ENCODE data around the gene RTEL1. TPM values are rescaled to one million over a fixed set of nuclear protein-coding genes. Genes with fewer than 3 reads are reported as not detected.
A peak's percentile ranks its signal among the peaks of the same experiment; 100 is the strongest.

The RTEL1 gene
- total RNA-seq, 1 donor, result 13.5 TPM

DNA sequence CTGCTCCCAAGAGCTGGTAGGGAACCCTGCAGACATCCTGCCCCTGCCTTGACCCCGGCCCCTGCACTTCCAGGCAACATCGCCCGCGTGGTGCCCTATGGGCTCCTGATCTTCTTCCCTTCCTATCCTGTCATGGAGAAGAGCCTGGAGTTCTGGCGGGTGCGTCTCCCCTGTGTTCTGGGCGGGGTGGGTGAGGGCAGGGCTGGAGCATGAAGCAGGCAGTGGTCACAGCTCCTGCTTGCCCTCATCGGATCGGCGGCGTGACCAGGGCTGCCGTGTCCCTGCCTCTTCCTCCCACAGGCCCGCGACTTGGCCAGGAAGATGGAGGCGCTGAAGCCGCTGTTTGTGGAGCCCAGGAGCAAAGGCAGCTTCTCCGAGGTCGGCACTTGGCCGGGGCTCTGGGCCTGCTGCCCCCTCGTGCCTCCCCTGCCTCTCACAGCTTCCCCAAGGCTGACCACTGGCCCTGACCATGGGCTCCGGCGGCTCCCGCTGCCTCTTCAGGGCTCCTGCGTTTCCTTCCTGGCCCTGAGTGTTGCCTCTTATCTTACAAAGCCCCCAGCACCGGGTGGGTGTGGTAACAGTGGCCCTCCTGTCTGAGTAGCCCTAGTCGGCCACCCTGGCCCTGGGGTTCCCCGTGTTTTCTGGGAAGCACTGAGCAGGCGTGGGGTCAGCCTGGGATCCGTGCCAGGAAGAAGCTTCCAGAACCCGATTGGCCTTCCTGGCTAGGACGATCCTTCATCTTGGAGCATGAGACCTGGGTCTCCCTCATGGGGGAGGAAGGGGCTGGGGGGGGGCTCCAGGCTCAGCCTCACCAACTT lies 30.3 kb downstream of the RTEL1 start:
- DNase-seq (ENCODE audit: low read depth in 2 of 3, low spot score in 2 of 3), result no peak

DNA sequence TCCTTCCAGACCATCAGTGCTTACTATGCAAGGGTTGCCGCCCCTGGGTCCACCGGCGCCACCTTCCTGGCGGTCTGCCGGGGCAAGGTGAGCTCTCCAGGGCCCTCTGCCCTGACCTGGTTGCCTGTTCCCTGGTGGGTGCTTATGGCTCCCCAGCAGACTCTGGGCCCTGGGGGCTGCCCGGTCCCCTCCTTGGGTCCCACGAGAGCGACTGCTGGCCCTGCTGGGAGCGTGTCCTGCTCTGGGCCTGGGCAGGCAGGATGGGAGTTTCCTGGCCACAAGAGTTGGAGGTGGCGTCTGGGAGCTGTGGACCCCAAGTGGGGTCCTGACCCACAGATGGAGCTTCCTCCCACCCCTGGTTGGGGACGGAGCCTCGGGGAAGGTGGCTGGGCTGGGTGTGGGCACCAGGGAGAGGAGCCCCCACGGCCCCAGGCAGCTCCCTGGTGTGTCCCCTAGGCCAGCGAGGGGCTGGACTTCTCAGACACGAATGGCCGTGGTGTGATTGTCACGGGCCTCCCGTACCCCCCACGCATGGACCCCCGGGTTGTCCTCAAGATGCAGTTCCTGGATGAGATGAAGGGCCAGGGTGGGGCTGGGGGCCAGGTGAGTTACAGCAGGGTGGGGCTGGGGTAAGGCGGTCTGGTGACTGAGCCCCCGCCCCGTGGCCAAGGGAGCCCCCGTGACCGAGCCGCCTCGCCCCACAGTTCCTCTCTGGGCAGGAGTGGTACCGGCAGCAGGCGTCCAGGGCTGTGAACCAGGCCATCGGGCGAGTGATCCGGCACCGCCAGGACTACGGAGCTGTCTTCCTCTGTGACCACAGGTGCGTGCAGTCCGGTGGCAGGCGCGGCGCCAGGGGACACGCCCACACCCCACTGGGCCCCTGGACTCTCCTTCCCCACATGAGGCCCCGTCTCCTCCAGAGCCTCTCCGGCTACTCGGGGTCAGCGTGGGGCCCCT lies 31.2 kb downstream of the RTEL1 start:
- no peak for DNase-seq (ENCODE audit: low read depth in 2 of 3, low spot score in 2 of 3)

DNA sequence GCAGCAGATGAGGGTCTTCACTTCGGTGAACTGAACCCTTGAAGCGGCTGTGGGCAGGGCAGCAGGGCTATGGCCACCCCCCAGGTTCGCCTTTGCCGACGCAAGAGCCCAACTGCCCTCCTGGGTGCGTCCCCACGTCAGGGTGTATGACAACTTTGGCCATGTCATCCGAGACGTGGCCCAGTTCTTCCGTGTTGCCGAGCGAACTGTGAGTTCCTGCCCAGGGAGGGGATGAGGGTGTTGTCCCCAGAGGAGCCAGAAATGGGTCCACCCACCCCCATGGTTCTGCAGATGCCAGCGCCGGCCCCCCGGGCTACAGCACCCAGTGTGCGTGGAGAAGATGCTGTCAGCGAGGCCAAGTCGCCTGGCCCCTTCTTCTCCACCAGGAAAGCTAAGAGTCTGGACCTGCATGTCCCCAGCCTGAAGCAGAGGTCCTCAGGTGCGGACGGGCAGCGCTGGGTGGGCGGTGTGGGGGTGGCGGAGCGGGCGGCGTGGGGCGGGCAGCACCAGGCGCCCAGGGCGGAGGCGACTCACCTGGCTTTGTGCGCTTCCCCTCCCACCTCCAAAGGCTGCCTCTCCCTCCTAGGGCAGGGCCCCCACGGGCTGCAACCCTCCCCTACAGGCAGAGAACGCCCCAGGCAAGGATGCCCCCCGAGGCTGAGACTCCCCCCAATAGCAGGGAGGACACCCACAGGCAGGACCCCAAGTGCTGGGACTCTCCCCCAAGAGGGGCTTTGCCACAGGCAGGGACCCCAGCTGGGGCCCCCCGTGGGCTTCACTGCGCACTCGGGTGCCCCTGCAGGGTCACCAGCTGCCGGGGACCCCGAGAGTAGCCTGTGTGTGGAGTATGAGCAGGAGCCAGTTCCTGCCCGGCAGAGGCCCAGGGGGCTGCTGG lies 32.1 kb downstream of the RTEL1 start:
- no peak for DNase-seq (ENCODE audit: low read depth in 2 of 3, low spot score in 2 of 3)

DNA sequence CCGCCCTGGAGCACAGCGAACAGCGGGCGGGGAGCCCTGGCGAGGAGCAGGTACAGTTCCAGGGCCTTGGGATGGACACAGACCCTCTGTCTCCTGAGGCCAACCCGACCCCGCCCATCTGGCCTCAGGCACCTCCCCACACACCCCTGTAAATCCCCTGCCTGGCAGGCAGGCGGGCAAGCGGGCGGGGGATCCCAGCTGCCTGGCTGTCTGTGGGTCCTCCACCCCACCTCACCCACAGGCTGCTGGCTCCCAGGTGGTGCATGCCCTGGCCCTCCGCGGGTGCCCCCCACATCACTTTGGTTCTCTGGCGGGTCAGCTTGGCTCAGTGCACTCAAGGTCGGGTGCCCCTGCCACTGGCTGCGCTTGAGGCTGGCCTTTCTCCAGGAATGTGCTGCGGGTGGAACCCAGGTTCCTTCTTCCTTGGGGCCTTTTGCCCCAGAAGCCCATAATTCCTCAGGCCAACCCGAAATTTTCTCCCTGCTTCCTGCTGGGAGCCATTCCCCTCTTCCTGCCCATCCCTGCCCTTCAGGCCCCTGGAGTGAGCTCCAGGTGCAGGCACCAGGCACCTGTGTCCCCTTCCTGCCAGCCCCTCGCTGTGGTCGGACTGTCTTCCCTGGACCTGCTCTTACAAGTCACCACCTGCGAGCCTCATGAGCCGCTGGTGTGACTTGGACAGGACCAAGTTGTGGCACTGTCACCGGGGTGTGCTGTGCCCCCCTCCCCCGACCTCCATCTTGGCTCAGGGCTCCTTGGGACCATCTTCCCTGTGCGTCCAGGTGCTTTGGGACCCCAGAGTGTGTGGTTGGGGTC lies 33.0 kb downstream of the RTEL1 start:
- no peak for DNase-seq (ENCODE audit: low read depth in 2 of 3, low spot score in 2 of 3)

DNA sequence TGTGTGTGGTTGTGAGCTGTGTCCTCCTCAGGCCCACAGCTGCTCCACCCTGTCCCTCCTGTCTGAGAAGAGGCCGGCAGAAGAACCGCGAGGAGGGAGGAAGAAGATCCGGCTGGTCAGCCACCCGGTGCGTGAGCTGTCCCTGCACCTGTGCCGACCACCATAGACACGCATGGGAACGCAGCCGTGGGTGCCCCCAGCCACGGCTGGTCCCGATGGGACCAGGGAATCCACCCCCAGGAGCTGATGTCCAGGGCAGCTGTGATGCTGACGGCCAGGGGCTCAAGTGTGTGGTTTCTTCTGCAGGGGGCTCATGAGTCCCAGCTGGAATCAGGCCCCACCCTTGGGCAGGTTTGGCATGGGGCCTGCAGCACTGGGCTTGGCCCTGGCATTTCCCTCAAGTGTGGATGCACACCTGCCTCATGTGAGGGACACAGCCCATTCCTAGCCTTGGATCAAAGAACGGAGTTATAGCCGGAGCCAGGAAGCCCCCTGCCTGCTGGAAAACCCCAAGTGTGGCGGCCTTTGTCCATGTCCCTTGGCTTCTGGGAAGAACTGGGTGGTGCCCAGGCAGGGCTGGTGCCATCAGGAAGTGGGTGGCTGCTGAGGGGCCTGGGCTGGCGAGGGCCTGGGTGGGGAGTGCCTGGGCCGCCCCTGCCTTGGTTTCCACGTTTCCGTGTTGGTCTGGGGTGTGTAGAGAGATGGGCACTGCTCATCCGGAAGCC lies 33.8 kb downstream of the RTEL1 start:
- no peak for DNase-seq (ENCODE audit: low read depth in 2 of 3, low spot score in 2 of 3)

DNA sequence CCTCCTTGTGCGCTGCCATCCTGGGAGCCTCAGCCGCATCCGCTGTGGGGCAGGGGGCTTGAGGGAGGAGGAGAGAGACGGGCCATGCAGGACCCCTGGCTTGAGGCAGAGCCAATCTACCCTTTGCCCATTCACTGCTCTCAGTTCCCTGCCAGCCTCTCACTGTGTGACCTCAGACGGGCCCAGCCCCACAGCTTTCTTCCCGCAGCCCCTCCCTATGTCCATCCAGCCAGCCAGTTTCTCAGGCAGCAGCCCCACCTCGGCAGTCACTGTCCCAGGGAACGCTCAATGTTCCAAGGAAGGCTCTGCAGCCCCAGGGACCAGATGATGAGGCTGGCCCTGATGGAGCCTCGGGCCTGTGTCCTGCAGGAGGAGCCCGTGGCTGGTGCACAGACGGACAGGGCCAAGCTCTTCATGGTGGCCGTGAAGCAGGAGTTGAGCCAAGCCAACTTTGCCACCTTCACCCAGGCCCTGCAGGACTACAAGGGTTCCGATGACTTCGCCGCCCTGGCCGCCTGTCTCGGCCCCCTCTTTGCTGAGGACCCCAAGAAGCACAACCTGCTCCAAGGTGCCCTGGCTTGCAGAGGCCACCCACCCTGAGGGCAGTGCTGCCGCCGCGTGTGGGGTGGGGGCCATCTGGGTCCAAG lies 34.4 kb downstream of the RTEL1 start:
- DNase-seq (ENCODE audit: low read depth in 2 of 3, low spot score in 2 of 3), result no peak

DNA sequence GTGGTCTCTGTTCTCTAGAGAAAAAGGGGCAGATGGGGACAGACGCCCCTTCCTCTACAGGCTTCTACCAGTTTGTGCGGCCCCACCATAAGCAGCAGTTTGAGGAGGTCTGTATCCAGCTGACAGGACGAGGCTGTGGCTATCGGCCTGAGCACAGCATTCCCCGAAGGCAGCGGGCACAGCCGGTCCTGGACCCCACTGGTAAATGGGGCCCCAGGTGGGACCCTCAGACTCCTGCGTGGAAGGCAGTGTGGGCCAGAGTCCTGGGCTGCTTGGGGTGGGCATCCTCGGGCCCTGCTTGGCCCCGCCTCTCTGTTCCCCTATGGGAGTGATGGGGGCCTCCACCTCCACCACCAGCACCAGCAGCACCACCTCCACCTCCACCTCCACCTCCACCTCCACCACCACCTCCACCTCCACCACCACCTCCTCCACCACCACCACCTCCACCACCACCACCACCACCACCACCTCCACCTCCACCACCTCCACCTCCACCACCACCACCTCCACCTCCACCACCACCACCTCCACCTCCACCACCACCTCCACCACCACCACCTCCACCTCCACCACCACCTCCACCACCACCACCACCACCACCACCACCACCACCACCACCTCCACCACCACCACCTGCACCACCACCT lies 35.1 kb downstream of the RTEL1 start:
- DNase-seq (ENCODE audit: low read depth in 2 of 3, low spot score in 2 of 3), result no peak

DNA sequence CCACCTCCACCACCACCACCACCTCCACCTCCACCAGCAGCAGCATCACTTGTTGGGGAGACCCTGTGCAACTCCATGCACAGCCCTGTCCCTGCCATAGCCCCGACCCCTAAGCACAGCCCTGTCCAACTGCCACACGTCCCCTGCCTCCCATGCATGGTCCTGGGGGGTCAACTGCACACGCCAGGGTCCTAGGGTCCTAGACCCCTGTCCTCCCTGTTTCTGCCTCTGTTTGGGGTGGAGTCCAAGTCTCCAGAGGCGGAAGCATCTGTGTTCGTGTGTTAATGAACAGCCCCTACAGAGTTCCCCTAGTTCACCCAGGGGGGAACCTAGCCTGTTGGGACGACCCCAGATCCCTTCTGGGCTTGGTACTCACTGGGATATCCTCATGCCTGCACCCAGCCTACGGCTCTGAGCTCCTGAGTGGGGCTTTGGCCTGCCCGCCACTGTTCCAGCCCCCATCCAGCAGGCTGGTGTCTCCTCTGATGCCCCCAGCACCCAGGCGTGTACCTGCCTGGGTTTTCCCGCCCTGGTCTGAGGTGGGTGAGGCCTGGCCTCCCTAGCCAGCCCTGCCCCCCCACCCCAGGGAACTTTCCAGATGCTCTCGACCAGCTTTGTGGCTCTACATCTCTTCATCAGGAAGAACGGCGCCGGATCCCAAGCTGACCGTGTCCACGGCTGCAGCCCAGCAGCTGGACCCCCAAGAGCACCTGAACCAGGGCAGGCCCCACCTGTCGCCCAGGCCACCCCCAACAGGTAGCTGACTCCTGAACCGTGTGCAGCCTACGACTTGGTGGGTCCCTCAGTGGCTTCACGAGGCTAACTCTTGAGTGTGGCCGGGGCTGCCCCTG lies 35.8 kb downstream of the RTEL1 start:
- DNase-seq (ENCODE audit: low read depth in 2 of 3, low spot score in 2 of 3), result no peak

DNA sequence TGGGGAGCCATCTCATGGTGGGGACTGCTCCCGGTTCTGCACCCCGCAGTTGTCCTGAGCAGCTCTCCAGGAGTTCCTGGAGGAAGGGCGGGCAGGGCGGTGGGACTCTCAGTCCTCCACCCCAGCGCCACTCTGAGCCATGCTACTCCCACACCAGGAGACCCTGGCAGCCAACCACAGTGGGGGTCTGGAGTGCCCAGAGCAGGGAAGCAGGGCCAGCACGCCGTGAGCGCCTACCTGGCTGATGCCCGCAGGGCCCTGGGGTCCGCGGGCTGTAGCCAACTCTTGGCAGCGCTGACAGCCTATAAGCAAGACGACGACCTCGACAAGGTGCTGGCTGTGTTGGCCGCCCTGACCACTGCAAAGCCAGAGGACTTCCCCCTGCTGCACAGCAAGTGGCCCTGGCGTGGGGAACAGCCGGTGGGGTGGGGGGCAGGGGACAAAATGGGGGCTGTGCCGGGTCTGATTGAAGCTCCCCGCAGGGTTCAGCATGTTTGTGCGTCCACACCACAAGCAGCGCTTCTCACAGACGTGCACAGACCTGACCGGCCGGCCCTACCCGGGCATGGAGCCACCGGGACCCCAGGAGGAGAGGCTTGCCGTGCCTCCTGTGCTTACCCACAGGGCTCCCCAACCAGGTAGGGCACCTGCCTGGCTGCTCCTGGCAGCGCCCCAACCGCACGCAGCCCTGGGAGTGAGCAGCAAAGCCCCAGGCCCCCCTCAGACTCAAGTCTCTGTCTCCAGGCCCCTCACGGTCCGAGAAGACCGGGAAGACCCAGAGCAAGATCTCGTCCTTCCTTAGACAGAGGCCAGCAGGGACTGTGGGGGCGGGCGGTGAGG lies 36.7 kb downstream of the RTEL1 start:
- no peak for DNase-seq (ENCODE audit: low read depth in 2 of 3, low spot score in 2 of 3)

DNA sequence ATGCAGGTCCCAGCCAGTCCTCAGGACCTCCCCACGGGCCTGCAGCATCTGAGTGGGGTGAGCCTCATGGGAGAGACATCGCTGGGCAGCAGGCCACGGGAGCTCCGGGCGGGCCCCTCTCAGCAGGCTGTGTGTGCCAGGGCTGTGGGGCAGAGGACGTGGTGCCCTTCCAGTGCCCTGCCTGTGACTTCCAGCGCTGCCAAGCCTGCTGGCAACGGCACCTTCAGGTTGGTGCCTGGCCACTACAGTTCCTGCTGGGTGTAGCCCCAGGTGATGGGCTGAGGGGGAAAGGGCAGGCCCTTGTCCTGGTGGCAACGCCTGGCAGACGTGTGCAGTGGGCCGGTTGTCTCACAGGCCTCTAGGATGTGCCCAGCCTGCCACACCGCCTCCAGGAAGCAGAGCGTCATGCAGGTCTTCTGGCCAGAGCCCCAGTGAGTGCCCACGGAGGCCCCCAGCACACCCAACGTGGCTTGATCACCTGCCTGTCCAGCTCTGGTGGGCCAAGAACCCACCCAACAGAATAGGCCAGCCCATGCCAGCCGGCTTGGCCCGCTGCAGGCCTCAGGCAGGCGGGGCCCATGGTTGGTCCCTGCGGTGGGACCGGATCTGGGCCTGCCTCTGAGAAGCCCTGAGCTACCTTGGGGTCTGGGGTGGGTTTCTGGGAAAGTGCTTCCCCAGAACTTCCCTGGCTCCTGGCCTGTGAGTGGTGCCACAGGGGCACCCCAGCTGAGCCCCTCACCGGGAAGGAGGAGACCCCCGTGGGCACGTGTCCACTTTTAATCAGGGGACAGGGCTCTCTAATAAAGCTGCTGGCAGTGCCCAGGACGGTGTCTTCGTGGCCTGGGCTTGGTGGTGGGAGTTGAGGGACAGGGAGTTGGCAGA lies 37.6 kb downstream of the RTEL1 start:
- DNase-seq (ENCODE audit: low read depth in 2 of 3, low spot score in 2 of 3), result no peak

DNA sequence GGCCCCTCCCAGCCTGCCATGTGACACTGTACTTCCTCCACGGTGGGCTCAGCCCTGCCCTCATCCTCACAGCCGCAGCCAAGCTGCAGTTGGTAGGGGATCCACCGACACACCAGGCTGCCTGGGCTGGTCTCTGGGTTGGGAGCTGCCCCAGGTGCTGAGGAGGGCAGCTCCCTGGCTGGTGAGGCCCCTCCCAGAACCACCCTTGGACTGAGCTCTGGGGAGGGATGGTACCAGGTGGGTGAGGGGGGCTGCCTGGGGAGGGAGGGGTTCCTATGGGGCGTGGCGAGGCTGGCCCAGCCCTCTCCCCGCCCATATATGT lies 38.2 kb downstream of the RTEL1 start:
- peak in 2 of 3 donors; percentile 83 to 89 for DNase-seq (ENCODE audit: low read depth in 2 of 3, low spot score in 2 of 3)

DNA sequence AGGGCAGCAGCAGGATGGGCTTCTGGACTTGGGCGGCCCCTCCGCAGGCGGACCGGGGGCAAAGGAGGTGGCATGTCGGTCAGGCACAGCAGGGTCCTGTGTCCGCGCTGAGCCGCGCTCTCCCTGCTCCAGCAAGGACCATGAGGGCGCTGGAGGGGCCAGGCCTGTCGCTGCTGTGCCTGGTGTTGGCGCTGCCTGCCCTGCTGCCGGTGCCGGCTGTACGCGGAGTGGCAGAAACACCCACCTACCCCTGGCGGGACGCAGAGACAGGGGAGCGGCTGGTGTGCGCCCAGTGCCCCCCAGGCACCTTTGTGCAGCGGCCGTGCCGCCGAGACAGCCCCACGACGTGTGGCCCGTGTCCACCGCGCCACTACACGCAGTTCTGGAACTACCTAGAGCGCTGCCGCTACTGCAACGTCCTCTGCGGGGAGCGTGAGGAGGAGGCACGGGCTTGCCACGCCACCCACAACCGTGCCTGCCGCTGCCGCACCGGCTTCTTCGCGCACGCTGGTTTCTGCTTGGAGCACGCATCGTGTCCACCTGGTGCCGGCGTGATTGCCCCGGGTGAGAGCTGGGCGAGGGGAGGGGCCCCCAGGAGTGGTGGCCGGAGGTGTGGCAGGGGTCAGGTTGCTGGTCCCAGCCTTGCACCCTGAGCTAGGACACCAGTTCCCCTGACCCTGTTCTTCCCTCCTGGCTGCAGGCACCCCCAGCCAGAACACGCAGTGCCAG lies 38.7 kb downstream of the RTEL1 start, which contains the start of gene TNFRSF6B:
Gene TNFRSF6B (plus strand): TSS at position 25 of the 729 bp plus-strand sequence. CDS start 116 bp downstream, at position 141.
- no peak for DNase-seq (ENCODE audit: low read depth in 2 of 3, low spot score in 2 of 3)

DNA sequence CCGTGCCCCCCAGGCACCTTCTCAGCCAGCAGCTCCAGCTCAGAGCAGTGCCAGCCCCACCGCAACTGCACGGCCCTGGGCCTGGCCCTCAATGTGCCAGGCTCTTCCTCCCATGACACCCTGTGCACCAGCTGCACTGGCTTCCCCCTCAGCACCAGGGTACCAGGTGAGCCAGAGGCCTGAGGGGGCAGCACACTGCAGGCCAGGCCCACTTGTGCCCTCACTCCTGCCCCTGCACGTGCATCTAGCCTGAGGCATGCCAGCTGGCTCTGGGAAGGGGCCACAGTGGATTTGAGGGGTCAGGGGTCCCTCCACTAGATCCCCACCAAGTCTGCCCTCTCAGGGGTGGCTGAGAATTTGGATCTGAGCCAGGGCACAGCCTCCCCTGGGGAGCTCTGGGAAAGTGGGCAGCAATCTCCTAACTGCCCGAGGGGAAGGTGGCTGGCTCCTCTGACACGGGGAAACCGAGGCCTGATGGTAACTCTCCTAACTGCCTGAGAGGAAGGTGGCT lies 39.3 kb downstream of the RTEL1 start:
- DNase-seq (ENCODE audit: low read depth in 2 of 3, low spot score in 2 of 3), result peak in 1 of 3 donors; percentile 40

DNA sequence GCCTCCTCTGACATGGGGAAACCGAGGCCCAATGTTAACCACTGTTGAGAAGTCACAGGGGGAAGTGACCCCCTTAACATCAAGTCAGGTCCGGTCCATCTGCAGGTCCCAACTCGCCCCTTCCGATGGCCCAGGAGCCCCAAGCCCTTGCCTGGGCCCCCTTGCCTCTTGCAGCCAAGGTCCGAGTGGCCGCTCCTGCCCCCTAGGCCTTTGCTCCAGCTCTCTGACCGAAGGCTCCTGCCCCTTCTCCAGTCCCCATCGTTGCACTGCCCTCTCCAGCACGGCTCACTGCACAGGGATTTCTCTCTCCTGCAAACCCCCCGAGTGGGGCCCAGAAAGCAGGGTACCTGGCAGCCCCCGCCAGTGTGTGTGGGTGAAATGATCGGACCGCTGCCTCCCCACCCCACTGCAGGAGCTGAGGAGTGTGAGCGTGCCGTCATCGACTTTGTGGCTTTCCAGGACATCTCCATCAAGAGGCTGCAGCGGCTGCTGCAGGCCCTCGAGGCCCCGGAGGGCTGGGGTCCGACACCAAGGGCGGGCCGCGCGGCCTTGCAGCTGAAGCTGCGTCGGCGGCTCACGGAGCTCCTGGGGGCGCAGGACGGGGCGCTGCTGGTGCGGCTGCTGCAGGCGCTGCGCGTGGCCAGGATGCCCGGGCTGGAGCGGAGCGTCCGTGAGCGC lies 39.9 kb downstream of the RTEL1 start:
- no peak for DNase-seq (ENCODE audit: low read depth in 2 of 3, low spot score in 2 of 3)

All from hematopoietic multipotent progenitor cell (in vitro differentiated cells).